ENCODE results near the gene SERP2. TPM values are rescaled to one million over a fixed set of nuclear protein-coding genes. Genes with fewer than 3 reads are reported as not detected.

The SERP2 gene
- total RNA-seq, 1 experiment from 2014 or later, result not detected

GRCh38 chr13:44416301-44416700 is 42.7 kb downstream of the SERP2 start:
- H3K79me2 ChIP-seq (ENCODE audit: insufficient read depth, low read length), result no peaks in the 10 kb centered on the region
- ChIA-PET CTCF (no interaction called here), POLR2A (interaction anchor here (1.1 kb wide), 1 partner anchor 110 kb away, joined by 3 read pairs; no protein-coding TSS in a partner anchor), RAD21 (ENCODE audit: low non-redundant PET in 1 of 2, low total read pairs in 2 of 2, uncharacterized antibody in 2 of 2, unreplicated experiment in 2 of 2) (no interaction called here)
- no peaks in the 10 kb centered on the region for H3K9me3 ChIP-seq (ENCODE audit: control insufficient read depth in 1 of 2, insufficient read depth in 1 of 2, low read depth in 1 of 2, low read length in 2 of 2)
- no peak overlapping the region for H3K27ac ChIP-seq (ENCODE audit: low read depth, low read length)
- H3K4me2 ChIP-seq (ENCODE audit: low read length), result no peak overlapping the region
- H2AFZ ChIP-seq (ENCODE audit: low read depth, low read length, poor library complexity, severe bottlenecking), result no peak overlapping the region
- no peaks in the 10 kb centered on the region for H3K36me3 ChIP-seq (ENCODE audit: control insufficient read depth in 1 of 2, insufficient read depth in 2 of 2, low read length in 2 of 2)
- no peaks in the 10 kb centered on the region for H3K4me1 ChIP-seq (ENCODE audit: control insufficient read depth in 1 of 2, insufficient read depth in 2 of 2, low read length in 2 of 2)
- no TSS peak for BruUV-seq (replicated peaks)
- DNase-seq (ENCODE audit: low read depth, low spot score) (no peak), ATAC-seq (no peak)
- H3K27me3 ChIP-seq (ENCODE audit: insufficient read depth, low read length), result no peaks in the 10 kb centered on the region
- no peak overlapping the region for H3K4me3 ChIP-seq (replicated peaks in 1 of 2; ENCODE audit: low read depth in 1 of 2, low read length in 2 of 2)
- no peak overlapping the region for H3K9ac ChIP-seq (ENCODE audit: low read length)
- no peaks in the 10 kb centered on the region for H3K9me2 ChIP-seq (ENCODE audit: insufficient read depth)
- no peaks in the 10 kb centered on the region for H4K20me1 ChIP-seq (ENCODE audit: insufficient read depth)
- intact Hi-C loops (cut with micrococcal nuclease), result no loop called here
- TF ChIP-seq EZH2 (IDR thresholded peaks at IDR 0.05) (no peak), POLR2AphosphoS5 (IDR thresholded peaks at IDR 0.05; ENCODE audit: low read depth, low read length) (no peak)

GRCh38 chr13:44416744-44417143 is 43.1 kb downstream of the SERP2 start:
- BruUV-seq (replicated peaks), result no TSS peak
- no peaks in the 10 kb centered on the region for H3K36me3 ChIP-seq (ENCODE audit: control insufficient read depth in 1 of 2, insufficient read depth in 2 of 2, low read length in 2 of 2)
- intact Hi-C loops (cut with micrococcal nuclease), result no loop called here
- TF ChIP-seq SRF (IDR thresholded peaks at IDR 0.05; ENCODE audit: low read depth) (no peak), JUND (IDR thresholded peaks at IDR 0.05) (no peak), YY1 (IDR thresholded peaks at IDR 0.05; ENCODE audit: extremely low read depth, insufficient replicate concordance, low read depth, low read length) (no peak), SP1 (IDR thresholded peaks at IDR 0.05; ENCODE audit: low read depth) (no peak), CBX3 (IDR thresholded peaks at IDR 0.05; ENCODE audit: low read depth) (no peak), FOSL1 (IDR thresholded peaks at IDR 0.05; ENCODE audit: low read depth) (no peak), EGR1 (IDR thresholded peaks at IDR 0.05; ENCODE audit: low read depth) (no peak), CTCF (IDR thresholded peaks at IDR 0.05 in 2 of 3, conservative IDR thresholded peaks at IDR 0.05 in 1 of 3; ENCODE audit: borderline replicate concordance in 1 of 3, insufficient read depth in 1 of 3, low read depth in 2 of 3, low read length in 2 of 3) (no peak), ELF1 (IDR thresholded peaks at IDR 0.05; ENCODE audit: borderline replicate concordance, low read depth) (no peak), EZH2 (IDR thresholded peaks at IDR 0.05) (no peak), POLR2AphosphoS5 (IDR thresholded peaks at IDR 0.05; ENCODE audit: low read depth, low read length) (no peak), POLR2A (IDR thresholded peaks at IDR 0.05; ENCODE audit: borderline replicate concordance, extremely low read depth, insufficient read depth, insufficient read length) (no peak), SIN3A (IDR thresholded peaks at IDR 0.05; ENCODE audit: low read depth) (no peak), ATF3 (IDR thresholded peaks at IDR 0.05) (no peak), CEBPB (IDR thresholded peaks at IDR 0.05; ENCODE audit: low read depth) (no peak), TCF7L2 (IDR thresholded peaks at IDR 0.05; ENCODE audit: borderline replicate concordance, extremely low read depth, insufficient read depth, insufficient read length) (no peak), MAX (IDR thresholded peaks at IDR 0.05) (no peak), ZFX (IDR thresholded peaks at IDR 0.05) (no peak)

More at GRCh38 chr13:44416744-44417143, 43.1 kb downstream of the SERP2 start:
- Histone ChIP-seq H3K9me2 (ENCODE audit: insufficient read depth) (no peaks in the 10 kb centered on the region), H2AFZ (ENCODE audit: low read depth, low read length, poor library complexity, severe bottlenecking) (no peak overlapping the region), H3K4me1 (ENCODE audit: control insufficient read depth in 1 of 2, insufficient read depth in 2 of 2, low read length in 2 of 2) (no peaks in the 10 kb centered on the region), H3K4me3 (replicated peaks in 1 of 2; ENCODE audit: low read depth in 1 of 2, low read length in 2 of 2) (no peak overlapping the region), H3K9me3 (ENCODE audit: control insufficient read depth in 1 of 2, insufficient read depth in 1 of 2, low read depth in 1 of 2, low read length in 2 of 2) (no peaks in the 10 kb centered on the region), H3K27ac (ENCODE audit: low read depth, low read length) (no peak overlapping the region), H3K9ac (ENCODE audit: low read length) (no peak overlapping the region), H3K27me3 (ENCODE audit: insufficient read depth, low read length) (no peaks in the 10 kb centered on the region), H3K79me2 (ENCODE audit: insufficient read depth, low read length) (no peaks in the 10 kb centered on the region), H3K4me2 (ENCODE audit: low read length) (no peak overlapping the region), H4K20me1 (ENCODE audit: insufficient read depth) (no peaks in the 10 kb centered on the region)
- RAD21 ChIA-PET (ENCODE audit: low non-redundant PET in 1 of 2, low total read pairs in 2 of 2, uncharacterized antibody in 2 of 2, unreplicated experiment in 2 of 2), result no interaction called here
- POLR2A ChIA-PET, result no interaction called here
- DNase-seq (ENCODE audit: low read depth, low spot score), result no peak
- CTCF ChIA-PET, result no interaction called here
- ATAC-seq, result no peak

Measured in HCT116 (cell line).